Esophagus (tissue), 2 donors: ENCODE measurements around the gene PNMA6F. TPM values are rescaled to one million over a fixed set of nuclear protein-coding genes. Genes with fewer than 3 reads are reported as not detected.
"Not testable (repeated sequence)": the region's sequence is repeated elsewhere in the genome, so short reads cannot be mapped to it uniquely, and the experiment has no call there.

Experiments used
- H3K27ac ChIP-seq, 2 donors: one replicate each; pipeline ENCODE4 v1.5.1; 2013; ENCODE audit warnings: low read depth in 2 of 2, mild to moderate bottlenecking in 2 of 2, inconsistent platforms in 1 of 2, low read length in 1 of 2, moderate library complexity in 1 of 2
- H3K27me3 ChIP-seq, 2 donors: one replicate each; pipeline ENCODE4 v1.6.1; 2013; ENCODE audit warnings: low read length in 2 of 2, control low read depth in 1 of 2, mild to moderate bottlenecking in 1 of 2; ENCODE audit not compliant: insufficient read depth in 2 of 2, control insufficient read depth in 1 of 2
- H3K36me3 ChIP-seq, 2 donors: one replicate each; pipeline ENCODE4 v1.6.1; 2013; ENCODE audit warnings: low read length in 1 of 2; ENCODE audit not compliant: control insufficient read depth in 2 of 2, insufficient read depth in 2 of 2
- H3K4me1 ChIP-seq, 2 donors: one replicate each; pipeline ENCODE4 v1.6.1; 2013; ENCODE audit warnings: low read length in 1 of 2; ENCODE audit not compliant: control insufficient read depth in 2 of 2, insufficient read depth in 2 of 2
- H3K4me3 ChIP-seq, 2 donors: one replicate each; pipeline ENCODE4 v1.5.1; 2013; ENCODE audit warnings: low read length in 2 of 2, mild to moderate bottlenecking in 2 of 2, low read depth in 1 of 2, moderate library complexity in 1 of 2
- H3K9me3 ChIP-seq, 2 donors: one replicate each; pipeline ENCODE4 v1.6.1; 2013; ENCODE audit warnings: mild to moderate bottlenecking in 2 of 2, low read depth in 1 of 2, low read length in 1 of 2, moderate library complexity in 1 of 2; ENCODE audit not compliant: control insufficient read depth in 2 of 2, insufficient read depth in 1 of 2
- WGBS, 2 donors: extraction: QIAGEN DNeasy Blood & Tissue Kit; methylation state at CpG; one replicate each; pipeline ENCODE4 v1.1.7; 2013; 5-methylcytosine and 5-hydroxymethylcytosine counted together
- polyA plus RNA-seq, 2 donors: library from polyadenylated mRNA; stranded (reverse); fragments of 200-250 nt; gene quantifications; one replicate each; pipeline ENCODE4 v1.2.3, GENCODE V29; 2013
- donor health status: healthy with polysubstance abuse.
- donor health status: Bipolar disorder and iron deficiency.

Gene PNMA6F
- polyA plus RNA-seq, 2 donors: not detected

GRCh38 chrX:153283982-153284381 is 37.6 kb downstream of the PNMA6F start:
- H3K27me3 ChIP-seq, H3K4me1 ChIP-seq, H3K9me3 ChIP-seq, H3K4me3 ChIP-seq, H3K36me3 ChIP-seq, H3K27ac ChIP-seq: not testable (repeated sequence)
- WGBS, 2 donors: 100% methylated on average over 1 of the region's 8 CpGs; no CpG with 5 or more reads in 1 of the 2 donors

- not testable (repeated sequence) for H3K27ac ChIP-seq
- no CpG with 5 or more reads among the region's 3 CpGs for WGBS, 2 donors
These were observed 39.8 kb downstream of the PNMA6F start for GRCh38 chrX:153281784-153282183.

GRCh38 chrX:153279304-153279703 is 42.3 kb downstream of the PNMA6F start:
- not testable (repeated sequence) for H3K4me1 ChIP-seq
- no CpG with 5 or more reads among the region's 8 CpGs for WGBS, 2 donors

More at GRCh38 chrX:153281784-153282183, 39.8 kb downstream of the PNMA6F start:
- H3K36me3 ChIP-seq, H3K9me3 ChIP-seq, H3K4me3 ChIP-seq, H3K27me3 ChIP-seq, H3K4me1 ChIP-seq: not testable (repeated sequence)

GRCh38 chrX:153276049-153276448 is 45.5 kb downstream of the PNMA6F start:
- WGBS, 2 donors: 80 to 94% methylated on average over 5 to 7 of the region's 14 CpGs
- not testable (repeated sequence) for H3K9me3 ChIP-seq, H3K27me3 ChIP-seq, H3K36me3 ChIP-seq, H3K4me1 ChIP-seq, H3K4me3 ChIP-seq, H3K27ac ChIP-seq

More at GRCh38 chrX:153279304-153279703, 42.3 kb downstream of the PNMA6F start:
- not testable (repeated sequence) for H3K27me3 ChIP-seq, H3K9me3 ChIP-seq, H3K4me3 ChIP-seq, H3K27ac ChIP-seq, H3K36me3 ChIP-seq

- WGBS, 2 donors: 100% methylated on average over 2 of the region's 16 CpGs
- not testable (repeated sequence) for H3K27ac ChIP-seq, H3K4me3 ChIP-seq, H3K9me3 ChIP-seq, H3K4me1 ChIP-seq, H3K27me3 ChIP-seq, H3K36me3 ChIP-seq
These were observed 46.1 kb downstream of the PNMA6F start for GRCh38 chrX:153275418-153275817.

DNA sequence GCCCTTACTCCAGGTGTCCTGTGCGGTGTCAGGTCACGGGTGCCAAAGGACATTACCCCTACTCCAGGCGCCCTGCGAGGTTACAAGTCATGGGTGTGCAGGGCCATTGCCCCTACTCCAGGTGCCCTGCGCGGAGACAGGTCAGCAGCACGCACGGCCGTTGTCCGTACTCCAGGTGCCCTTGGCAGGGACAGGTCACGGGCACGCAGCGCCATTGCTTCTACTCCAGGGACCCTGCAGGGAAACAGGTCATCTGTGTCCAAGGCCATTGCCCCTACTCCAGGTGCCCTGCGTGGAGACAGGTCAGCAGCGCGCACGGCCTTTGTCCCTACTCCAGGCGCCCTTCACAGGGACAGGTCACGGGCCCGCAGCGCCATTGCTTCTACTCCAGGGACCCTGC is 49.0 kb downstream of the PNMA6F start:
- not testable (repeated sequence) for H3K27me3 ChIP-seq, H3K4me1 ChIP-seq, H3K27ac ChIP-seq, H3K36me3 ChIP-seq, H3K9me3 ChIP-seq, H3K4me3 ChIP-seq
- WGBS, 2 donors: 94 to 96% methylated on average over 12 to 15 of the region's 21 CpGs

- WGBS, 2 donors: 97% methylated on average over 8 of the region's 19 CpGs; no CpG with 5 or more reads in 1 of the 2 donors
- H3K36me3 ChIP-seq, H3K27me3 ChIP-seq, H3K9me3 ChIP-seq, H3K4me1 ChIP-seq, H3K4me3 ChIP-seq, H3K27ac ChIP-seq: not testable (repeated sequence)
These were observed 49.5 kb downstream of the PNMA6F start for GRCh38 chrX:153272070-153272469.

Other genes with a start within 250 kb of the PNMA6F start
- under 1 TPM; 0.04 to 0.15 TPM for gene PNMA6A, start 249.3 kb downstream of the PNMA6F start, polyA plus RNA-seq
- gene MAGEA1, start 142.5 kb downstream of the PNMA6F start, polyA plus RNA-seq: not detected
- 1 to 10 TPM in 1 of 2 donors, under 1 TPM in 1; 0.71 to 1.6 TPM for gene ZNF275, start 12.4 kb upstream of the PNMA6F start, polyA plus RNA-seq
- gene PNMA6E, start 79.6 kb upstream of the PNMA6F start, polyA plus RNA-seq: not detected
- under 1 TPM; 0.04 to 0.05 TPM for gene ZFP92, start 89.7 kb upstream of the PNMA6F start, polyA plus RNA-seq
- gene TREX2, start 124.3 kb upstream of the PNMA6F start, polyA plus RNA-seq: 1 to 10 TPM; 1.9 to 2.8 TPM
- 10 to 100 TPM; 14.7 to 27.1 TPM for gene HAUS7, start 148.8 kb upstream of the PNMA6F start, polyA plus RNA-seq
- 10 to 100 TPM; 11.6 to 13.4 TPM for gene BGN, start 173.2 kb upstream of the PNMA6F start, polyA plus RNA-seq
- gene ATP2B3, start 195.9 kb upstream of the PNMA6F start, polyA plus RNA-seq: not detected